ENCODE results near the gene AUTS2.

The AUTS2 gene

DNA sequence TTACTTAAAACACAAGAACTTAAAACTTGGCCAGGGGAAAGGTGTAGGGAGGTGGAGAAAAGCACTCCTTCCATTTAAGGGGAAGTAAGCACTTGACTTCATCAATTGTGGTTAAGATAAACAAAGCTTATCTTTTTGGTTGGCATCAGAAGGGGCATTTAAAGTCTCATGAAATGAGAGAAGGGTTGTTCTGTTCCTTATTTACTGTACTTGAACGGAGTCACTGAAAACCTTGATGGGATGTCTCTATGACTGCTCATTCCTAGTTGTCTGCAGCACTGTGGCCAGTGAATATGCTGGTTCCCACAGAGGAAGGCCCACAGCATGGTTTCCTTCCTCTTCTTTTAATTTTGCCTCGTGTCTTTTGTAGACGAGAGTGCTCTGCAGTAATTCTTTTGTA is 229.3 kb downstream of the AUTS2 start:
- no peak for DNase-seq (ENCODE audit: low read depth)
- H3K4me3 ChIP-seq (ENCODE audit: low read length) = no peak overlapping the region
- TF ChIP-seq, protein P1, sequence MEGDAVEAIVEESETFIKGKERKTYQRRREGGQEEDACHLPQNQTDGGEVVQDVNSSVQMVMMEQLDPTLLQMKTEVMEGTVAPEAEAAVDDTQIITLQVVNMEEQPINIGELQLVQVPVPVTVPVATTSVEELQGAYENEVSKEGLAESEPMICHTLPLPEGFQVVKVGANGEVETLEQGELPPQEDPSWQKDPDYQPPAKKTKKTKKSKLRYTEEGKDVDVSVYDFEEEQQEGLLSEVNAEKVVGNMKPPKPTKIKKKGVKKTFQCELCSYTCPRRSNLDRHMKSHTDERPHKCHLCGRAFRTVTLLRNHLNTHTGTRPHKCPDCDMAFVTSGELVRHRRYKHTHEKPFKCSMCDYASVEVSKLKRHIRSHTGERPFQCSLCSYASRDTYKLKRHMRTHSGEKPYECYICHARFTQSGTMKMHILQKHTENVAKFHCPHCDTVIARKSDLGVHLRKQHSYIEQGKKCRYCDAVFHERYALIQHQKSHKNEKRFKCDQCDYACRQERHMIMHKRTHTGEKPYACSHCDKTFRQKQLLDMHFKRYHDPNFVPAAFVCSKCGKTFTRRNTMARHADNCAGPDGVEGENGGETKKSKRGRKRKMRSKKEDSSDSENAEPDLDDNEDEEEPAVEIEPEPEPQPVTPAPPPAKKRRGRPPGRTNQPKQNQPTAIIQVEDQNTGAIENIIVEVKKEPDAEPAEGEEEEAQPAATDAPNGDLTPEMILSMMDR (conservative IDR thresholded peaks at IDR 0.05; ENCODE audit: low read depth, low read length) = no peak

DNA sequence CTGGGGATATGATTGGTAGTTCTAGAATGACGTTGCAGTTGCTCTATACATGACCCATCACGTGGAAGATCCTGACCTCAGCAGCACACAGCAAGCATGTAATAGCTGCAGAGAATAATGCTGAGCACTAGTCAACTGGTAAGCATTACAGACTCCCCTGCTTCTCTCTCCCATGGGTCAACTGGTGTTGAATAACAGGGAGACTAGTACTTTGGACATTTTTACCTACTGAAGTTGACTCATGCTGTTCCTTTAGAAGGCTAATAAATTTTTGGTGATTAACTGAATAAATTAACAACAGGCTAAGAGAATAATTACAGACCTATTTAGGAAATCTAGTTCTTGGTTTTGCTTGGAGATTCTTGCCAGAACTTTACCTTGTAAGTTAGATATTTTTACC is 234.1 kb downstream of the AUTS2 start:
- TF ChIP-seq, protein P1 (conservative IDR thresholded peaks at IDR 0.05; ENCODE audit: low read depth, low read length) = no peak
- DNase-seq (ENCODE audit: low read depth) = no peak
- no peak overlapping the region for H3K4me3 ChIP-seq (ENCODE audit: low read length)

DNA sequence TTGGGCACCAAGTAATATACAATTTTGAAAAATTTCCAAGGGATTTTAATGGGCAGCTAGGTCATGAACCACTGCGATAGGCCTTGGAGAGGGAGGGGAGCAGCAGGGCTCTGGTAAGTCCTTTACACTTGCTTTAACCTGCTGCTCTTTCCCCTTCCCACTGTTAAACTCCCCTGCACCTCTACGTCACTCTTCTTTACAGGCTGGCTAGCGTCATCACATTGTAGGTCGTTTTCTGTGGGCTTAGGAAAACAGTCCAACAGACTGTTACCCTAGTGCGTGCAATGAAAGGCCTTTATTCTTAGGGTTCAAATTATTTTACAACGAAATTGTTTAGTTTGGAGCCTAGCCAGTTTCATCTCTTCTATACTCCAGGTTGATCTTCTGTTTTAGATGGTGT is 235.7 kb downstream of the AUTS2 start:
- no peak for DNase-seq (ENCODE audit: low read depth)
- TF ChIP-seq, protein P1 (conservative IDR thresholded peaks at IDR 0.05; ENCODE audit: low read depth, low read length) = no peak
- H3K4me3 ChIP-seq (ENCODE audit: low read length) = no peak overlapping the region

DNA sequence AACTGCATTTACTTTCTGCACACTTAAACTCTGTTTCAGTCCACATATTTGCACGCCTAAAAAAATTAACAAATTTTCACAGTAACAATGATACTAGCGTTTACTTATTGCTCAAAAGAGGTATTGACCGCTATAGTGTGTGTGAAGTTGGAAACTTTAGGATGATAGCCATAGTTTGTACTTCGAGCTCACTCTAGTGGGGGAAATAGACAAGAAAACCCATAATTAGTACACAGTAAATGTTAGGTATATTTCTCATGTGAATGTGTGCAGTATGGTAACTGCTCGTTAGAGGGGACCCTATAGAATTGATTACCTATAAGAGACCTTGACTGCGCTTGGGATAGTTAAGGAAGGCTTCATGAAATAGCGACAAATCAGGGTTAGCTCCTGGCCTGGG is 238.4 kb downstream of the AUTS2 start:
- H3K4me3 ChIP-seq (ENCODE audit: low read length) = no peak overlapping the region
- DNase-seq (ENCODE audit: low read depth) = no peak
- TF ChIP-seq, protein P1 (conservative IDR thresholded peaks at IDR 0.05; ENCODE audit: low read depth, low read length) = no peak

DNA sequence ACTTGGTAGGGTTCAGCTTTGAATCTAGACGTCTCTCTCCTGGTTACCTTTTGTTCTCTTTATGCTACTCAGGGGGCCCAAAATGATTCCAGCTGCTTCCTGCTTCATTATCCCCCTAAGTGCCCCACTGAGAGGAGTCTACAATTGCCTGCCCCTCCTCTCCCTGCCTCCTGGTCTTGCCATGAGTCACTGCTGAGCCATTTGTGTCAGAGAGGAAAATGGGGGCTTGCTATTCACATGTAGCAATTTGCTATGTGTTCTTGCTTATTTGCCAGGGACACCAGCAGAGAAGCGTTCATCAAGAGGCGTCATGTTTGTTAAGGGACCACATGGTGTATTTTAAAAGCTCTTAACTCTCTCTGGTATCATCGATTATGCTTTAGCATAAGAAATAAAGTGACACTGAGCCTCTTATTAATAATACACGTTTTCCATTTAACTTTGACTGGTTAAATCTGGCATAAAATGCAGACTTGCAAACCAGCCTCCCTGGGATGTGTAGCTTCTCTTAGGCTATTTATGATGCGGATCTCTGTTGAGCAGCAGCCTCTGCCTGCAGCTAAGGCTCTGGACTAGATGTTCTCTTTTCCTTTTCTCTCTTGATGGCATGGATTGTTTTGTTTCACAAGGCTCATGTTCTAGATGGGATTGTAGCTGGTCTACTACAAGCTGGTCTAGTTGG is 239.3 kb downstream of the AUTS2 start:
- TF ChIP-seq, protein P1 (conservative IDR thresholded peaks at IDR 0.05; ENCODE audit: low read depth, low read length) = no peak
- H3K4me3 ChIP-seq (ENCODE audit: low read length) = no peak overlapping the region
- DNase-seq (ENCODE audit: low read depth) = no peak

DNA sequence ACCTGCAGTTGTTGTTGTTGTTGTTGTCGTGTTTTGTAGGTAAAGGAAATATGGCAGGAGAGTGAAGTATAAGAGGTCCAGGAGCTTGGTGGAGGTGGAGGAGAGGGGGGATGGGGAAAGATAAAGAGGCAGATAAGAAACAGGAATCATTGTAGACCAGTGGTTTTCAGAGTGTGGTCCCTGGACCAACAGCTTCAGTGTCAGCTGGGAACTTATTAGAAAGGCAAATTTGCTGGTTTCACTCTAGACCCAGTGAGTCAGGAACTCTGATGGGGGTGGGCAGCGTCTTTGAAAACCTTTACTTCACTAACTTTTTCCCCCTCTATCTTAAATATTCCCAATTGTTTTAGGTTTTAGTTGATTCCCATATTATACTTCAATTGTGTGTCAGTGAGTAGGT is 241.5 kb downstream of the AUTS2 start:
- no peak for DNase-seq (ENCODE audit: low read depth)
- H3K4me3 ChIP-seq (ENCODE audit: low read length) = no peak overlapping the region
- TF ChIP-seq, protein P1 (conservative IDR thresholded peaks at IDR 0.05; ENCODE audit: low read depth, low read length) = no peak

DNA sequence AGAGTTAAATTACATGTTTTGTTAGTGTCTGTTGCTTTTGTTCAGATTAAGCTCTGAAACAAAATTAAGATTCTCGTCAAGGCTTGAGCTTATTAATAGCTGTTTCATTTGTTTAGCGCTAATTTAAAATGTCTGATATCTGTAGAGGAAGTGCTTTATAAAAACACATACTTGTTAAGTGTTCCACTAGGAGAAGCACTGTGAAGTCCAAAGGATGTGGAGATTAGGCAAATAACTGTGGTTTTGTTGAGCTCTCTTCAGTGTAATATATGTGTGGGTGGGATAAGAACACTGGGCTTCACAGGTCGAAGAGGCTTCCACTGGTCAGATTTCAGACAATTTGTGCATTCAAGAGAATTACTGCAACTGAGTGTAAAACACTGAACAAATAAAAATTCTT is 242.0 kb downstream of the AUTS2 start:
- H3K4me3 ChIP-seq (ENCODE audit: low read length) = no peak overlapping the region
- peak; percentile 26 for DNase-seq (ENCODE audit: low read depth)
- TF ChIP-seq, protein P1 (conservative IDR thresholded peaks at IDR 0.05; ENCODE audit: low read depth, low read length) = no peak
